Colonic mucosa (tissue), 4 donors: ENCODE results near the gene KLK15. TPM values are rescaled to one million over a fixed set of nuclear protein-coding genes. Genes with fewer than 3 reads are reported as not detected.

Experiments
- DNase-seq: peaks from one replicate; pipeline ENCODE4 v3.0.0-alpha.2; 2020
- H3K27ac ChIP-seq: fragments of 200-600 bp; one replicate; pipeline ENCODE4 v1.8.0; 2021
- H3K27me3 ChIP-seq: fragments of 200-600 bp; one replicate; pipeline ENCODE4 v1.8.0; 2021
- H3K36me3 ChIP-seq: fragments of 200-600 bp; one replicate; pipeline ENCODE4 v1.8.0; 2021
- H3K4me1 ChIP-seq: fragments of 200-600 bp; one replicate; pipeline ENCODE4 v1.8.0; 2021; ENCODE audit warnings: mild to moderate bottlenecking
- H3K4me3 ChIP-seq: fragments of 200-600 bp; one replicate; pipeline ENCODE4 v1.8.0; 2021
- H3K9ac ChIP-seq, 2 donors: one replicate each; pipeline ENCODE4 v1.7.0; 2013; ENCODE audit warnings: control low read depth in 2 of 2, low read depth in 2 of 2, low read length in 2 of 2
- H3K9me3 ChIP-seq: fragments of 200-600 bp; one replicate; pipeline ENCODE4 v1.8.0; 2021
- CTCF ChIP-seq: fragments of 200-600 bp; IDR thresholded peaks from one replicate; pipeline ENCODE4 v1.8.0; 2022; ENCODE audit warnings: antibody characterized with exemption, mild to moderate bottlenecking
- intact Hi-C: fragments of 100-400 bp; cut with DNase I; formaldehyde crosslinking; loops from one replicate; pipeline ENCODE4 v1.14.1; 2022
- total RNA-seq, 2 donors: library from RNA; stranded (reverse); fragmentation: NEBNext Ultra II Directional in 1 of 2; extraction: Animal tissue kit (Norgen Biotek cat#: 25700) in 1 of 2; gene quantifications; one replicate each; pipeline ENCODE4 v1.2.1, GENCODE V29; 2021
- donor health status: healthy.
- donor health status: DM: no; HTN: no; CAD: no.
- donor health status: DM: no; HTN: no; CAD: no.

Gene KLK15
- total RNA-seq, 2 donors from 2014 or later: 2.9 to 3.6 TPM

DNA sequence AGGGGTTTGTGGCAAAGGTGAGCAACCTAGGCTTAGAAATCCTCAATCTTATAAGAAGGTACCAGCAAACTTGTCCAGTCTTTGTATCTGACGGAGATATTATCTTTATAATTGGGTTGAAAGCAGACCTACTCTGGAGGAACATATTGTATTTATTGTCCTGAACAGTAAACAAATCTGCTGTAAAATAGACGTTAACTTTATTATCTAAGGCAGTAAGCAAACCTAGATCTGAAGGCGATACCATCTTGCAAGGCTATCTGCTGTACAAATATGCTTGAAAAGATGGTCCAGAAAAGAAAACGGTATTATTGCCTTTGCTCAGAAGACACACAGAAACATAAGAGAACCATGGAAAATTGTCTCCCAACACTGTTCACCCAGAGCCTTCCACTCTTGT lies 36.1 kb upstream of the KLK15 start:
- no peak overlapping the region for H3K4me3 ChIP-seq
- no peaks in the 10 kb centered on the region for H3K4me1 ChIP-seq
- H3K9ac ChIP-seq: no peak overlapping the region
- no peaks in the 10 kb centered on the region for H3K36me3 ChIP-seq
- no peak for TF ChIP-seq CTCF
- no peaks in the 10 kb centered on the region for H3K9me3 ChIP-seq
- intact Hi-C loops: no loop called here
- H3K27me3 ChIP-seq: no peaks in the 10 kb centered on the region
- H3K27ac ChIP-seq: no peak overlapping the region
- no peak for DNase-seq

GRCh38 chr19:50861496-50862286 lies 28.3 kb upstream of the KLK15 start:
- no peaks in the 10 kb centered on the region for H3K4me1 ChIP-seq
- no peaks in the 10 kb centered on the region for H3K27me3 ChIP-seq
- no peak for TF ChIP-seq CTCF
- no peaks in the 10 kb centered on the region for H3K36me3 ChIP-seq
- intact Hi-C loops: no loop called here
- no peak for DNase-seq
- H3K9ac ChIP-seq: no peak overlapping the region
- no peaks in the 10 kb centered on the region for H3K9me3 ChIP-seq
- no peak overlapping the region for H3K27ac ChIP-seq
- H3K4me3 ChIP-seq: no peak overlapping the region

- no peak overlapping the region for H3K4me3 ChIP-seq
These were observed 27.6 kb upstream of the KLK15 start for GRCh38 chr19:50861010-50861409.

GRCh38 chr19:50859849-50860248 lies 26.5 kb upstream of the KLK15 start:
- Histone ChIP-seq H3K4me3 (no peak overlapping the region), H3K9me3 (no peaks in the 10 kb centered on the region), H3K36me3 (no peaks in the 10 kb centered on the region), H3K27me3 (no peaks in the 10 kb centered on the region), H3K27ac (no peak overlapping the region), H3K9ac (no peak overlapping the region), H3K4me1 (no peaks in the 10 kb centered on the region)
- DNase-seq: no peak
- no peak for TF ChIP-seq CTCF
- intact Hi-C loops: no loop called here

More at GRCh38 chr19:50861010-50861409, 27.6 kb upstream of the KLK15 start:
- intact Hi-C loops: no loop called here
- Histone ChIP-seq H3K9me3 (no peaks in the 10 kb centered on the region), H3K27me3 (no peaks in the 10 kb centered on the region), H3K36me3 (no peaks in the 10 kb centered on the region), H3K9ac (no peak overlapping the region), H3K4me1 (no peaks in the 10 kb centered on the region), H3K27ac (no peak overlapping the region)
- DNase-seq: no peak
- TF ChIP-seq CTCF: no peak

GRCh38 chr19:50858886-50859285 lies 25.5 kb upstream of the KLK15 start:
- Histone ChIP-seq H3K9me3 (no peaks in the 10 kb centered on the region), H3K27ac (no peak overlapping the region), H3K4me3 (no peak overlapping the region), H3K9ac (no peak overlapping the region), H3K27me3 (no peaks in the 10 kb centered on the region), H3K36me3 (no peaks in the 10 kb centered on the region), H3K4me1 (no peaks in the 10 kb centered on the region)
- no peak for TF ChIP-seq CTCF
- DNase-seq: peak; percentile 71
- intact Hi-C loops: no loop called here
